Subcutaneous abdominal adipose tissue (tissue), 5 donors: ENCODE measurements around the gene OR5L1.

Experiments
- H3K27ac ChIP-seq: one replicate; pipeline ENCODE4 v1.7.0; 2013; ENCODE audit warnings: low read depth, mild to moderate bottlenecking, inconsistent platforms, low read length, moderate library complexity
- H3K27me3 ChIP-seq, 5 donors: one replicate each; pipeline ENCODE4 v1.7.0; 2013; ENCODE audit warnings: low read length in 5 of 5, inconsistent platforms in 1 of 5; ENCODE audit not compliant: control insufficient read depth in 5 of 5, insufficient read depth in 4 of 5
- H3K36me3 ChIP-seq, 5 donors: one replicate each; pipeline ENCODE4 v1.7.0; 2013; ENCODE audit warnings: low read length in 5 of 5; ENCODE audit not compliant: control insufficient read depth in 5 of 5, insufficient read depth in 5 of 5
- H3K4me1 ChIP-seq, 5 donors: one replicate each; pipeline ENCODE4 v1.7.0; 2013; ENCODE audit warnings: low read length in 5 of 5, mild to moderate bottlenecking in 3 of 5, moderate library complexity in 1 of 5; ENCODE audit not compliant: control insufficient read depth in 5 of 5, insufficient read depth in 5 of 5
- H3K4me3 ChIP-seq, 5 donors: one replicate each; pipeline ENCODE4 v1.7.0; 2013; ENCODE audit warnings: low read length in 5 of 5, low read depth in 1 of 5
- H3K9ac ChIP-seq, 5 donors: one replicate each; pipeline ENCODE4 v1.7.0; 2013; ENCODE audit warnings: low read length in 5 of 5, mild to moderate bottlenecking in 4 of 5, moderate library complexity in 3 of 5
- H3K9me3 ChIP-seq, 5 donors: one replicate each; pipeline ENCODE4 v1.7.0; 2013; ENCODE audit warnings: low read length in 5 of 5; ENCODE audit not compliant: control insufficient read depth in 5 of 5
- donor health status: healthy.
- donor health status: healthy.
- donor health status: healthy.
- donor health status: healthy.
- donor health status: healthy.

OR5L1 gene

DNA sequence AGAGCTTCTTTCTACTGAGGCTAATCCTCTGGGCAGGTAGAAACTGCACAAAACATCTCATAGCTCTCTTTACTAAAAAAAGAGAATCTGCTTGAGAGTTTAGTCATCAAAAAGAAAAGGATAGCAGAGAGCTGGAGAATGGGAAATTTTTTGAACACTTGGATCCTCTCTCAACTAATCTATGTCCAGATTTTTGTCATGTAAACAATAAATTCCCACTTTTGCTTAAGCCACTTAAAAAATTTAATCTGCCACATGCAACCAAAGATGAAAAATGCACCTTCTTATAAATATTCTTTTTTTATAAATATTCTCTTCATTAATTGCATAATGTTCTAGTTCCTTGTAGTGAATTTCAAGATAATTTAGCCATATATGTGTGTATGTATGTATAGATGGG, 37.9 kb downstream of the OR5L1 start:
- peaks cover 0 to 3% (median 0%) of the 10 kb centered on the region in 5 donors for H3K4me1 ChIP-seq
- H3K9ac ChIP-seq = no peak overlapping the region
- H3K27me3 ChIP-seq = no peaks in the 10 kb centered on the region
- H3K36me3 ChIP-seq = no peaks in the 10 kb centered on the region
- no peak overlapping the region for H3K4me3 ChIP-seq
- no peak overlapping the region for H3K27ac ChIP-seq
- H3K9me3 ChIP-seq = no peaks in the 10 kb centered on the region

DNA sequence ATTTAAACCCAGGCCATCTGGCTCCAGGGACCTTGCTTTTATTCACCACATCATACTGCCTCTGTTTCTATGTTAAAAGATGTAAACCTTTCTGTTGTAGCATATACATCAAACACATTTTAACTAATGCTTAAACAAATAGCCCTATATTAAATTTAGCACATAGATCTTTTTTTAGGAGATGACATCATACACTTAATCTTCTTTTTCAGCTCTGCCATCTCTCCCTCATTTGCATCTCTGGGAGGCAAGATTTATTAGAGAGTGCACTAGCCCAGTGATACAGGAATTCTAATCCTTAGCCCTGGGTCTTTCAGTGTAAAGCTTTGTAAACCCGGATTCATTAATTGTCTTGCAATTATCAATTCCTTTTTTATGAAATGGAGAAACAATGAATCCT, 41.0 kb downstream of the OR5L1 start:
- Histone ChIP-seq H3K9ac (no peak overlapping the region), H3K9me3 (peaks cover 0 to 2% (median 0%) of the 10 kb centered on the region in 5 donors), H3K4me3 (no peak overlapping the region), H3K36me3 (no peaks in the 10 kb centered on the region), H3K4me1 (peaks cover 0 to 3% (median 0%) of the 10 kb centered on the region in 5 donors), H3K27me3 (no peaks in the 10 kb centered on the region), H3K27ac (no peak overlapping the region)

DNA sequence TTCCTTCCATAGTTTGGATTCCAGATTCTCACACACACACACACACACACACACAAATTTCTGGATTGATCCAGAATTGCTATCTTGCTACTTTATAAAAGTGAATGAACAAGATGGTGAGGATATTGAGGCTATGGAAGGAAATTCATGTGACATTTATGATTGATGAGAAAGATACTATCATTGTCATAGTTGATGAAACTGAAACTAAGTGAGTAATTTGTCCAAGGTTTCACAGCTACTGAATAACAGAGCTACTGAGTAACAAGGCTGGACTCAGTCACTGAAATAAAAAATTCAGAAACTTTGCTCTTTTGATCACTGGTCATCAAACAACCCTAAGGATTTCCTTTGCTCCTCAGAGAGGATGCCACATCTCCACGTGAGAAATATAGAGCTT, 43.5 kb downstream of the OR5L1 start:
- H3K36me3 ChIP-seq = no peaks in the 10 kb centered on the region
- no peak overlapping the region for H3K9ac ChIP-seq
- H3K4me3 ChIP-seq = no peak overlapping the region
- H3K9me3 ChIP-seq = peaks cover 0 to 2% (median 0%) of the 10 kb centered on the region in 5 donors
- no peaks in the 10 kb centered on the region for H3K27me3 ChIP-seq
- no peak overlapping the region for H3K27ac ChIP-seq
- H3K4me1 ChIP-seq = no peaks in the 10 kb centered on the region
